Measurements from ENCODE around the gene NBPF1.
"Not testable (repeated sequence)": the region's sequence is repeated elsewhere in the genome, so short reads cannot be mapped to it uniquely, and the experiment has no call there.

- TF ChIP-seq, protein P1, sequence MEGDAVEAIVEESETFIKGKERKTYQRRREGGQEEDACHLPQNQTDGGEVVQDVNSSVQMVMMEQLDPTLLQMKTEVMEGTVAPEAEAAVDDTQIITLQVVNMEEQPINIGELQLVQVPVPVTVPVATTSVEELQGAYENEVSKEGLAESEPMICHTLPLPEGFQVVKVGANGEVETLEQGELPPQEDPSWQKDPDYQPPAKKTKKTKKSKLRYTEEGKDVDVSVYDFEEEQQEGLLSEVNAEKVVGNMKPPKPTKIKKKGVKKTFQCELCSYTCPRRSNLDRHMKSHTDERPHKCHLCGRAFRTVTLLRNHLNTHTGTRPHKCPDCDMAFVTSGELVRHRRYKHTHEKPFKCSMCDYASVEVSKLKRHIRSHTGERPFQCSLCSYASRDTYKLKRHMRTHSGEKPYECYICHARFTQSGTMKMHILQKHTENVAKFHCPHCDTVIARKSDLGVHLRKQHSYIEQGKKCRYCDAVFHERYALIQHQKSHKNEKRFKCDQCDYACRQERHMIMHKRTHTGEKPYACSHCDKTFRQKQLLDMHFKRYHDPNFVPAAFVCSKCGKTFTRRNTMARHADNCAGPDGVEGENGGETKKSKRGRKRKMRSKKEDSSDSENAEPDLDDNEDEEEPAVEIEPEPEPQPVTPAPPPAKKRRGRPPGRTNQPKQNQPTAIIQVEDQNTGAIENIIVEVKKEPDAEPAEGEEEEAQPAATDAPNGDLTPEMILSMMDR (IDR thresholded peaks at IDR 0.05): not testable (repeated sequence)
- TF ChIP-seq ZFX (IDR thresholded peaks at IDR 0.05; ENCODE audit: borderline replicate concordance): not testable (repeated sequence)
Measured at GRCh38 chr1:16611981-16612331, 1.4 kb downstream of the NBPF1 start.

Data from 22Rv1 (cell line).